ENCODE results near the gene MARK2.

The MARK2 gene

DNA sequence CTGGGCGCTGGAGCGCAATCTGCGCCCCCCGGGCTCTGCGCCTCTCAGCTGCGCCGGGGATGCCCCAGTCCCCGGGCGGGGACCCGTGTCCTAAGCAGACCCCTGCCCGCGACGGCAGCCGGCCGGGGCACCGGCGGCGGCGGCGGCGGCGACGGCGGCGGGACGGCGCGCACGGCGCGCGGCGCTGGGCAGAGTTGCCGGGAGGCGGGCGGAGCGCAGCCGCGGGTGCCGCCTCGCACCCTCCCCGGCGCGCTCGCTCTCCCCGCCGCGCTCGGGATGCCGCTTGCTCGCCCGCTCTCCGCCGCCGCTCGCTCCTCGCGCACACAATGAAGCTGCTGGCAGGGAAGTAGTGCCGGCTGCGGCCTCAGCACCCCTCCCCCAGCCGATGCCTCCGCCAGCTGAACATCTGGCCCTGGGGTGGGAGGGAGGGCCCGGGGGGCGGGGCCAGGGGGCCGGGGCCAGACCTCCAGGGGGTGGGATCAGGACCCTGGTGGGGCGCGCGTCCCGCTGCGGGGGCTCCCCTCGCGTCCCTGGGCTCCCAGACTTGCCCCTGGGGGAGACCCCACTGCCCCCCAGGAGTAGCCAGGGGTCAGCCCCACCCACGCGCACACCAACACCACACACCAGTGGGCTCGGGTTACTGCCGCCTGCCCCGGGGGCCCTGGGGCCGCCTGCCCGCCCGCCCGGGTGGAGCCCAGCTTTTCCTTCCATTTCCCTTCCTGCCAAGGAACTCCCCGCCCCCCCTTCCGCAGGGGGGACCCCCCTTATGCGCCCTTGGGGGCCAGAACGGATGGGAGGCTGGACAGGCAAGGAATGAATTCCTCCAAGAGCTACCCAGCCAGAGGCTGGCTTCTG, 78.2 kb downstream of the MARK2 start, which contains the start of gene RCOR2:
RCOR2 (minus strand) TSS at position 328 of the 855 bp plus-strand sequence. CDS start 708 bp downstream, outside the sequence.
- DNase-seq, result peak; percentile 87
- H3K36me3 ChIP-seq, result peaks cover 9% of the 10 kb centered on the region
- TF ChIP-seq, protein P1, sequence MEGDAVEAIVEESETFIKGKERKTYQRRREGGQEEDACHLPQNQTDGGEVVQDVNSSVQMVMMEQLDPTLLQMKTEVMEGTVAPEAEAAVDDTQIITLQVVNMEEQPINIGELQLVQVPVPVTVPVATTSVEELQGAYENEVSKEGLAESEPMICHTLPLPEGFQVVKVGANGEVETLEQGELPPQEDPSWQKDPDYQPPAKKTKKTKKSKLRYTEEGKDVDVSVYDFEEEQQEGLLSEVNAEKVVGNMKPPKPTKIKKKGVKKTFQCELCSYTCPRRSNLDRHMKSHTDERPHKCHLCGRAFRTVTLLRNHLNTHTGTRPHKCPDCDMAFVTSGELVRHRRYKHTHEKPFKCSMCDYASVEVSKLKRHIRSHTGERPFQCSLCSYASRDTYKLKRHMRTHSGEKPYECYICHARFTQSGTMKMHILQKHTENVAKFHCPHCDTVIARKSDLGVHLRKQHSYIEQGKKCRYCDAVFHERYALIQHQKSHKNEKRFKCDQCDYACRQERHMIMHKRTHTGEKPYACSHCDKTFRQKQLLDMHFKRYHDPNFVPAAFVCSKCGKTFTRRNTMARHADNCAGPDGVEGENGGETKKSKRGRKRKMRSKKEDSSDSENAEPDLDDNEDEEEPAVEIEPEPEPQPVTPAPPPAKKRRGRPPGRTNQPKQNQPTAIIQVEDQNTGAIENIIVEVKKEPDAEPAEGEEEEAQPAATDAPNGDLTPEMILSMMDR (IDR thresholded peaks at IDR 0.05; ENCODE audit: low read depth, low read length), result no peak
- no peaks in the 10 kb centered on the region for H3K9me3 ChIP-seq
- peak within 1 kb of the TSS; percentile 80 for H3K4me3 ChIP-seq (ENCODE audit: low read depth, low read length)
- peaks cover 22% of the 10 kb centered on the region for H3K4me1 ChIP-seq
- H3K27me3 ChIP-seq, result no peaks in the 10 kb centered on the region

DNA sequence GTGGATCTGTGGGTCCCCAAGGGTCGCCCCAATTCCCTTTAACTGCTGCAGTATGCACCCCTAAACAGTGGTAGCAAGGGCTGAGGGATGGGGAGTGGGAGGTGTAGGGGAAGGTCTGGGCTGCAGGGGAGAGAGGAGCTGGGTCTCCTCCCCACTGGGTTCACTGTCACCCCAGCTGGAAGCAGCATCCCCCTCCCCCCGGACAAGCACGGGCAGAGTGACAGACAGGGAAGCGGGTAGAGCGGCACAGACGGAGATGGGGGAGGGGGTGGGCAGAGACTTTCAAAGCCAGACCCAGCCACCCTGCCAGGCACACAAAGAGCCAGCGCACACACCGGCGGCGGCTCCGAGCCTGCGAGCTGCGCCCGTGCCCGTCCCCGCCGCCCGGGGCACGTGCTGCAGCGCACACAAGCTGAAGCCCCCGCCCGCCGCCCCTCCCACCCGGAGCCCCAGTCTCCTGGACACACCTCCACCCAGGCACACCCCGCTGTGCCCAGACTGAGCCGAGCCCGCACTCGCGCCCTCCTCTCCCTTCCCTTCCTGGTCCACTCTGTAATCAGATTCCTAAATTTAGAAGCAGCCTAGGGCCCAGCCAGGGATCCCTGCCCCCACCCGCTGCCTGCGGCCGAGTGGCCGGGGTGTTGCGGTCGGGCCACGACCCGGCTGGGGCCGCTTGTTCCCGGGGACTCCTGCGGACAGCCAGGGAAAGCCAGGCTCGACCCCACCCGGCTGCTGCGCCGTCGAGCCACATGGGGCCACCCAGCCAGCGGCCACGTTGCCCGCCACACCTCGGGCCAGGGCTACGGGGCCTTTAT, 79.0 kb downstream of the MARK2 start:
- TF ChIP-seq, protein P1 (IDR thresholded peaks at IDR 0.05; ENCODE audit: low read depth, low read length), result no peak
- Histone ChIP-seq H3K36me3 (peaks cover 9% of the 10 kb centered on the region), H3K27me3 (no peaks in the 10 kb centered on the region), H3K9me3 (no peaks in the 10 kb centered on the region), H3K4me3 (ENCODE audit: low read depth, low read length) (peak overlapping the region; percentile 49), H3K4me1 (peaks cover 22% of the 10 kb centered on the region)
- peak; percentile 86 for DNase-seq

DNA sequence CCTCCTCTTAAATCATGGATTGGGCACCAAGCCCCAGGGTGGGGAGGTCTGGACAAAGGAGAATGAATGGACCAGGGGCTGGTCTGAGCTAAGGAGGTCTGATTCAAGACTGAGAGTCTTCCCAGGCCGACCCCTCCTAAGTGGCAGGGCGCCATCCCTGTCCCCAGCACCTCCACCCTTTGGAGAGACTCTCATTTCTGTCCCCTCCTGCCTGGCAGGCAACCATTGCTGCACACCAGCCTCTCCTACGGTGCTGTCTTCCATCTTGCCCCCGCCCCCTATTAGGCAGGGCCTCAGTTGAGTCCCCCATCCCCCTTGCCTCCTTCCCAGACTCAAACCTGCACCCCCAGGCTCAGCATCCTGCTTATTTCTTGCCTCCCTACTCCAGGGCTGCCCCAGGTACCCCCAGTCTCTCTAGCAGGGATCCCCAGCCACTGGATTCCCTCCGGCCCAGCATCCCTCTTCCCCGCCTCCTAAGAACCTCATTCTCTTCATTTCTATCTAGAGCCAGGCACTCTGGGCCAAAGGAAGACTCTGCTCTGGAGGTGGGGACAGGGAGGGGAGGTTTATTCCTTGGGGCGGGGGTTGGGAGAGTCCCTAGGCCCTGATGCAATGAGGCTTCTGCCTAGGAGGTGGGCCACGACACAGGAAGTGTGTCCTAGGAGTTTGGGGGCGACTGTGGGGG, 79.7 kb downstream of the MARK2 start:
- TF ChIP-seq, protein P1 (IDR thresholded peaks at IDR 0.05; ENCODE audit: low read depth, low read length), result no peak
- Histone ChIP-seq H3K4me3 (ENCODE audit: low read depth, low read length) (peak overlapping the region; percentile 24; the same call in 1 of the 2 replicates), H3K4me1 (peaks cover 22% of the 10 kb centered on the region), H3K36me3 (peaks cover 7% of the 10 kb centered on the region), H3K9me3 (no peaks in the 10 kb centered on the region), H3K27me3 (no peaks in the 10 kb centered on the region)
- DNase-seq, result peak; percentile 35

DNA sequence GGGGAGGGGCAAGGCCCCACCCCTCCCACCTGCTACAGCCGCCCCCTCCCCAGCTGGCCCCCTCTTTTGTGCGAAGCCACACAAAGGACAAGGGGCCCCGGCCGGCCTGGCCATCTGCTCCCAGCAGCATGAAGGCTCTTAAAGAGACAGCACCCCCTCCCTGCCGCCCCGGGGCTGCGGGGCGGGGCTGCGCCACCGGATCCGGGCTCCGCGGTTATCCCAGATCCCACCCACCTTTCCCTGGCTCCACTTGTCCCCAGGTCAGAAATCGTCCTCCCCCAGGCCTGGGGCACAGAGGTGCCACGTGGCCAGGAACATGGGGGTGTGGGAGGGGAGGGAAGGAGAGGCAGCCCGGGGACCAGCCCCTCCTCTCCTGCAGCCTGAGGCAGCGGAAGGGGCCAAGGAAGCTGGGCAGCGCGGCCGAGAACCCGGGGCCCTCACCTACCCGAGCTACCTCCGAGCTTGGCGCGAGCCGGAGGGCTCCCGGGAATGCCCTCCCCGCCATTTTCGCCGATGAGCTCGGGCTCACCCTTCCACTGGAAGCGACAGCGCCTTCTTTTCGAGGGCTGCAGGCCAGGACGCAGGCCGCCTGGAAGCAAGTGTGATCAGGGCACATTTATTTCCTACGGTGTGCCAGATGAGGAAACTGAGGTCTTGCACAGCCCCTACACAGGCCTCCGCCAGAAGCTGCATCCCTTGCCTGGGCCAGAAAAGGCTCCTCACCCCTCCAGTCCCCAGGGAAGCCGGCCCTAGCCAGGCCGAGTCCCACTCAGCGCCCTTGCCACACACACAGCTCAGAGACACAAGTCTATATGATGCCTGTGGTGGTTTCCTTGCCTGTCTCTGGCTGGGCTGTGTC, 80.6 kb downstream of the MARK2 start:
- H3K27me3 ChIP-seq, result no peaks in the 10 kb centered on the region
- peaks cover 22% of the 10 kb centered on the region for H3K4me1 ChIP-seq
- peak overlapping the region; percentile 24 for H3K4me3 ChIP-seq (ENCODE audit: low read depth, low read length)
- DNase-seq, result peak; percentile 71
- TF ChIP-seq, protein P1 (IDR thresholded peaks at IDR 0.05; ENCODE audit: low read depth, low read length), result no peak
- peaks cover under 1% of the 10 kb centered on the region; the same call in 1 of the 2 replicates for H3K36me3 ChIP-seq
- H3K9me3 ChIP-seq, result no peaks in the 10 kb centered on the region

DNA sequence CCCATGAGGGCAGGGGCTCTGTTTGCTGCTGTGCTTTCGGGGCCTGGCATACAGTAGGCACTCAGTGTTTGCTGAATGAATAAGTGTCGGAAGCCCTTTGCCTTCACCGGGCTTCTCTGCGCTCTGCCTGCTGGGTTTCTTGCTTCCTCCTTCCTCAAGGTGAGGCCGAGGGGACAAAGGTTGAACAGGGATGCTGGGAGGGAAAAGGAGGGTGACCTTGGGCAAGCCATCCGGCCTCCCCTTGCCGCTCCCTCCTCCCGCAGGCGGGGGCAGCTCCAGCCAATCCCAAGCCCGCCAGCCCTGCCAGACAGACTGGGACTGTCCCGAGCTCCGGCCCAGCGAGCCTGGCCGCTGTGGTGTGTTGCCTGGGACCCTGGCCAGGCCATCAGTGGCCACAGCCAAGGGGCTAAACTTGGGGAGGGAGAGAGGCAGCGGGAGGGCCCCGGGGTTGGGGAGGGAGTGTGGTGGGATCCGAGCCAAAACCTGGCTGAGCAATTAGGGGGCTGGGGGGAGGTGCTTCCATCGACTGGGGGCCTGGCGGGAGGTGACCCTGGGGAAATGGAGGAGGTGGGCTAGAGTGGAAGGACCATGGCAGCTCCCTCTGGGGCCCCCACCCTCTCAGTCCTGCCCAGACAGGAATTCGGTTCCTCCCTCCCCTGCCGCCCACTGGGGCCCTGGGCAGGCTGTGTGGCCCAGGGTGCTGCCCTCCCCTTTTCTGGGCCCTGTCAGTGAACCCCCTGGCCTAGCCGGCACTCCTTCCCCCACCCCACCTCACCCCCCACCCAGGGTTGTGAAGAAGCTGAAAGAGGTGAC, 81.4 kb downstream of the MARK2 start:
- H3K4me1 ChIP-seq, result peaks cover 22% of the 10 kb centered on the region
- no peaks in the 10 kb centered on the region for H3K27me3 ChIP-seq
- no peaks in the 10 kb centered on the region for H3K9me3 ChIP-seq
- no peaks in the 10 kb centered on the region for H3K36me3 ChIP-seq
- peak overlapping the region; percentile 24; the same call in 1 of the 2 replicates for H3K4me3 ChIP-seq (ENCODE audit: low read depth, low read length)
- DNase-seq, result peak; percentile 58
- TF ChIP-seq, protein P1 (IDR thresholded peaks at IDR 0.05; ENCODE audit: low read depth, low read length), result no peak

Measured in BE2C (cell line).